GM12892 (cell line): ENCODE results near the gene ZC3H12D. TPM values are rescaled to one million over a fixed set of nuclear protein-coding genes. Genes with fewer than 3 reads are reported as not detected.
A peak's percentile ranks its signal among the peaks of the same experiment; 100 is the strongest.

Experiments
- DNase-seq: peaks from one replicate; pipeline ENCODE4 v3.0.0; 2011; ENCODE audit not compliant: insufficient read length
- FAIRE-seq: peaks from 2 replicates; lab custom pipeline; 2011; peaks lifted over from hg19 to GRCh38; lab: Jason Lieb, UNC
- POLR2A ChIP-seq: IDR thresholded peaks from 2 replicates; pipeline ENCODE4 v1.6.1; 2011; ENCODE audit warnings: low read depth, low read length, control low read depth
- POLR2AphosphoS5 ChIP-seq: IDR thresholded peaks from 2 replicates; pipeline ENCODE4 v1.6.1; 2011; ENCODE audit warnings: low read depth, low read length, control low read depth
- TAF1 ChIP-seq: IDR thresholded peaks from 2 replicates; pipeline ENCODE4 v1.6.1; 2011; ENCODE audit warnings: low read depth, mild to moderate bottlenecking, control low read depth, low read length, borderline replicate concordance
- polyA plus RNA-seq: library from polyadenylated mRNA; unstranded; fragments of >200 nt; gene quantifications from one replicate; pipeline ENCODE4 v1.2.1, GENCODE V29; 2012; ENCODE audit warnings: missing spikeins, inconsistent platforms; ENCODE audit not compliant: missing spikeins

ZC3H12D gene
- 8.8 TPM for polyA plus RNA-seq

- no peak for DNase-seq
- peak; percentile 24; the same call in 1 of the 2 replicates for TF ChIP-seq POLR2AphosphoS5
- no peak for TF ChIP-seq TAF1
- peak; percentile 13 for TF ChIP-seq POLR2A
- FAIRE-seq = peak; percentile 94
Observed at GRCh38 chr6:149484733-149485700, at the start of gene ZC3H12D. ZC3H12D (minus strand) TSS chr6:149485014; CDS start chr6:149474543, 10,471 bp downstream.

- FAIRE-seq (no peak), DNase-seq (no peak)
- TF ChIP-seq POLR2A = no peak
- no peak for TF ChIP-seq TAF1
- TF ChIP-seq POLR2AphosphoS5 = no peak
Observed at GRCh38 chr6:149529650-149530049, 44.8 kb upstream of the ZC3H12D start.

GRCh38 chr6:149515494-149515893 is 30.7 kb upstream of the ZC3H12D start:
- DNase-seq (no peak), FAIRE-seq (no peak)
- TF ChIP-seq POLR2AphosphoS5 (no peak), TAF1 (no peak), POLR2A (no peak)

GRCh38 chr6:149513915-149514314 is 29.1 kb upstream of the ZC3H12D start:
- DNase-seq (no peak), FAIRE-seq (no peak)
- no peak for TF ChIP-seq POLR2A
- TF ChIP-seq POLR2AphosphoS5 = no peak
- no peak for TF ChIP-seq TAF1

GRCh38 chr6:149510793-149511512 is 26.1 kb upstream of the ZC3H12D start:
- DNase-seq = no peak
- FAIRE-seq = peak; percentile 5
- TF ChIP-seq POLR2A (no peak), TAF1 (no peak), POLR2AphosphoS5 (no peak)

GRCh38 chr6:149508485-149508884 is 23.7 kb upstream of the ZC3H12D start:
- no peak for TF ChIP-seq POLR2A
- no peak for TF ChIP-seq POLR2AphosphoS5
- TF ChIP-seq TAF1 = no peak
- FAIRE-seq (no peak), DNase-seq (no peak)

DNA sequence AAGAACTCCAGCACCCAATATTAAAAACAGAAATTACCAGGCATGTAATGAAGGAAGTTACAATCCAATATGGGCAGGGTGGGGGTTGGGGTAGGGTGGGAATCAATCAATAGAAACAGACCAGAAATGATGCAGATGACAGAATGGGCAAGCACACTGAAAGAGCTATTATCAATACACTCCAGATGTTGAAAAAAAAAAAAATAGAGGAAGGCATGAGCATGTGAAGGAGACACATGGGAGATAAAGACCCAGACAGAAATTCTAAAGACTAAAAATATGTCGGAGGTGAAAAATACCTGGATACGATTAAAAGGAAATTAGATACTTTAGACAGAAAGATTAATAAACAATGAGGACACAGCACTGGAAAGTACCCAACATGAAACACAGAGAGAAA is 19.1 kb upstream of the ZC3H12D start:
- TF ChIP-seq POLR2A (no peak), POLR2AphosphoS5 (no peak), TAF1 (no peak)
- FAIRE-seq (no peak), DNase-seq (no peak)

- no peak for TF ChIP-seq POLR2A
- no peak for TF ChIP-seq POLR2AphosphoS5
- FAIRE-seq = no peak
- DNase-seq = no peak
Observed at GRCh38 chr6:149503276-149503675, 18.5 kb upstream of the ZC3H12D start.

GRCh38 chr6:149501768-149502167 is 17.0 kb upstream of the ZC3H12D start:
- DNase-seq = no peak
- TF ChIP-seq POLR2AphosphoS5 (no peak), POLR2A (no peak), TAF1 (no peak)
- FAIRE-seq = no peak

- FAIRE-seq = peak; percentile 21
- TF ChIP-seq POLR2A = no peak
- TF ChIP-seq TAF1 = no peak
- no peak for TF ChIP-seq POLR2AphosphoS5
- no peak for DNase-seq
Observed at GRCh38 chr6:149501201-149501600, 16.4 kb upstream of the ZC3H12D start.

GRCh38 chr6:149500096-149500495 is 15.3 kb upstream of the ZC3H12D start:
- FAIRE-seq (no peak), DNase-seq (no peak)
- no peak for TF ChIP-seq POLR2AphosphoS5
- no peak for TF ChIP-seq TAF1
- TF ChIP-seq POLR2A = no peak

GRCh38 chr6:149499066-149499465 is 14.3 kb upstream of the ZC3H12D start:
- FAIRE-seq (no peak), DNase-seq (no peak)
- TF ChIP-seq TAF1 (no peak), POLR2AphosphoS5 (no peak), POLR2A (no peak)
